Limb (tissue), 2 donors: Measurements from ENCODE around the gene GYPC.

ENCODE experiments used
- DNase-seq, 2 donors: peaks; one replicate each; pipeline ENCODE4 v3.0.0-alpha.2; 2016; ENCODE audit errors: extremely low spot score in 2 of 2

Gene GYPC

GRCh38 chr2:126649101-126649500, 6.9 kb upstream of the GYPC start:
- DNase-seq: no peak

GRCh38 chr2:126650994-126651393, 5.0 kb upstream of the GYPC start:
- DNase-seq: no peak

GRCh38 chr2:126652323-126652891, 3.6 kb upstream of the GYPC start:
- no peak for DNase-seq

- no peak for DNase-seq
Measured at GRCh38 chr2:126653109-126653508, 2.8 kb upstream of the GYPC start.

GRCh38 chr2:126653761-126654160, 2.2 kb upstream of the GYPC start:
- DNase-seq: no peak

- no peak for DNase-seq
Measured at GRCh38 chr2:126655051-126655450, 907 bp upstream of the GYPC start.

GRCh38 chr2:126656431-126657147, 631 bp downstream of the GYPC start:
- DNase-seq: peak in 1 of 2 donors; percentile 78

- peak; percentile 51 to 67 for DNase-seq
Measured at GRCh38 chr2:126657148-126657635, 1.2 kb downstream of the GYPC start.

- DNase-seq: peak; percentile 64 to 78
Measured at GRCh38 chr2:126657636-126658318, 1.8 kb downstream of the GYPC start.

GRCh38 chr2:126658319-126658904, 2.5 kb downstream of the GYPC start:
- DNase-seq: no peak

- no peak for DNase-seq
Measured at GRCh38 chr2:126658905-126659561, 3.1 kb downstream of the GYPC start.

- no peak for DNase-seq
Measured at GRCh38 chr2:126659562-126660467, 3.9 kb downstream of the GYPC start.

- DNase-seq: no peak
Measured at GRCh38 chr2:126660971-126661370, 5.0 kb downstream of the GYPC start.

- no peak for DNase-seq
Measured at GRCh38 chr2:126661702-126662500, 5.9 kb downstream of the GYPC start.

- DNase-seq: no peak
Measured at GRCh38 chr2:126662621-126663020, 6.7 kb downstream of the GYPC start.

GRCh38 chr2:126663184-126663963, 7.4 kb downstream of the GYPC start:
- DNase-seq: no peak

- no peak for DNase-seq
Measured at GRCh38 chr2:126664234-126664633, 8.3 kb downstream of the GYPC start.

- DNase-seq: no peak
Measured at GRCh38 chr2:126664639-126665038, 8.7 kb downstream of the GYPC start.

GRCh38 chr2:126665483-126665882, 9.5 kb downstream of the GYPC start:
- DNase-seq: no peak
